WERI-Rb-1 (cell line): ENCODE measurements around the gene ADCY9.

ENCODE experiments used
- DNase-seq: peaks from one replicate; pipeline ENCODE4 v3.0.0-alpha.2; 2020
- H3K27ac ChIP-seq: fragments of 250-450 bp; sonication (Bioruptor Pico); 2 replicates; pipeline ENCODE4 v1.5.1; 2020; ENCODE audit warnings: mild to moderate bottlenecking, moderate library complexity
- H3K27me3 ChIP-seq: fragments of 250-450 bp; sonication (Bioruptor Pico); 2 replicates; pipeline ENCODE4 v1.5.1; 2021; ENCODE audit warnings: mild to moderate bottlenecking, low read depth, moderate library complexity; ENCODE audit not compliant: insufficient read depth, severe bottlenecking
- H3K36me3 ChIP-seq: fragments of 250-450 bp; sonication (Bioruptor Pico); 2 replicates; pipeline ENCODE4 v1.5.1; 2020; ENCODE audit warnings: mild to moderate bottlenecking, moderate library complexity
- H3K4me3 ChIP-seq: 2 replicates; pipeline ENCODE4 v1.5.1; 2011; ENCODE audit warnings: low read depth, mild to moderate bottlenecking, control low read depth, low read length
- H3K9me3 ChIP-seq: fragments of 250-450 bp; sonication (Bioruptor Pico); 2 replicates; pipeline ENCODE4 v1.5.1; 2021; ENCODE audit warnings: mild to moderate bottlenecking, moderate library complexity; ENCODE audit not compliant: severe bottlenecking
- TF ChIP-seq, protein P1 (sequence below): IDR thresholded peaks from 2 replicates; pipeline ENCODE4 v1.5.1; 2011; ENCODE audit warnings: low read depth, mild to moderate bottlenecking, control low read depth, inconsistent platforms, low read length

The ADCY9 gene

DNA sequence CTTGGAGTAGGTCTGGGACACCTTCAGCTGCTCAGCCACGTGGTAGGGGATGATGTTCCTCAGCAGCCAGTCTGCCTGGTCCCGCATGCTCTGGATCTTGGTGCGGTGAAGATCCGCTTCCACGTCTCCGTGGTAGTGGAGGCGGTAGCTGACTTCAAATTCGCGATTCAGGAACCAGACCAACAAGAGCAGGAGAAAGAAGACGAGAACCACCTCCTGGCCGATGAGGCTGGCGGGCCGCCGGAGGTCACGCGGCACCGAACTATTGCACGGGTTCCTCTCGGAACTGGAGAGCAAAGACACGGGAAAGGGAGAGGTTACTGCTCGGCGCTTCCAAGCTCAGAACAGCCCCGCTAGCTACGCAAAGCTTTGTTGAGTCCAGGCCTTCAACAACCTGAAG lies 149.6 kb downstream of the ADCY9 start:
- Histone ChIP-seq H3K27me3 (no peaks in the 10 kb centered on the region), H3K4me3 (no peak overlapping the region), H3K27ac (no peak overlapping the region), H3K36me3 (peaks cover 14% of the 10 kb centered on the region), H3K9me3 (no peaks in the 10 kb centered on the region)
- DNase-seq = no peak
- TF ChIP-seq, protein P1, sequence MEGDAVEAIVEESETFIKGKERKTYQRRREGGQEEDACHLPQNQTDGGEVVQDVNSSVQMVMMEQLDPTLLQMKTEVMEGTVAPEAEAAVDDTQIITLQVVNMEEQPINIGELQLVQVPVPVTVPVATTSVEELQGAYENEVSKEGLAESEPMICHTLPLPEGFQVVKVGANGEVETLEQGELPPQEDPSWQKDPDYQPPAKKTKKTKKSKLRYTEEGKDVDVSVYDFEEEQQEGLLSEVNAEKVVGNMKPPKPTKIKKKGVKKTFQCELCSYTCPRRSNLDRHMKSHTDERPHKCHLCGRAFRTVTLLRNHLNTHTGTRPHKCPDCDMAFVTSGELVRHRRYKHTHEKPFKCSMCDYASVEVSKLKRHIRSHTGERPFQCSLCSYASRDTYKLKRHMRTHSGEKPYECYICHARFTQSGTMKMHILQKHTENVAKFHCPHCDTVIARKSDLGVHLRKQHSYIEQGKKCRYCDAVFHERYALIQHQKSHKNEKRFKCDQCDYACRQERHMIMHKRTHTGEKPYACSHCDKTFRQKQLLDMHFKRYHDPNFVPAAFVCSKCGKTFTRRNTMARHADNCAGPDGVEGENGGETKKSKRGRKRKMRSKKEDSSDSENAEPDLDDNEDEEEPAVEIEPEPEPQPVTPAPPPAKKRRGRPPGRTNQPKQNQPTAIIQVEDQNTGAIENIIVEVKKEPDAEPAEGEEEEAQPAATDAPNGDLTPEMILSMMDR = no peak

DNA sequence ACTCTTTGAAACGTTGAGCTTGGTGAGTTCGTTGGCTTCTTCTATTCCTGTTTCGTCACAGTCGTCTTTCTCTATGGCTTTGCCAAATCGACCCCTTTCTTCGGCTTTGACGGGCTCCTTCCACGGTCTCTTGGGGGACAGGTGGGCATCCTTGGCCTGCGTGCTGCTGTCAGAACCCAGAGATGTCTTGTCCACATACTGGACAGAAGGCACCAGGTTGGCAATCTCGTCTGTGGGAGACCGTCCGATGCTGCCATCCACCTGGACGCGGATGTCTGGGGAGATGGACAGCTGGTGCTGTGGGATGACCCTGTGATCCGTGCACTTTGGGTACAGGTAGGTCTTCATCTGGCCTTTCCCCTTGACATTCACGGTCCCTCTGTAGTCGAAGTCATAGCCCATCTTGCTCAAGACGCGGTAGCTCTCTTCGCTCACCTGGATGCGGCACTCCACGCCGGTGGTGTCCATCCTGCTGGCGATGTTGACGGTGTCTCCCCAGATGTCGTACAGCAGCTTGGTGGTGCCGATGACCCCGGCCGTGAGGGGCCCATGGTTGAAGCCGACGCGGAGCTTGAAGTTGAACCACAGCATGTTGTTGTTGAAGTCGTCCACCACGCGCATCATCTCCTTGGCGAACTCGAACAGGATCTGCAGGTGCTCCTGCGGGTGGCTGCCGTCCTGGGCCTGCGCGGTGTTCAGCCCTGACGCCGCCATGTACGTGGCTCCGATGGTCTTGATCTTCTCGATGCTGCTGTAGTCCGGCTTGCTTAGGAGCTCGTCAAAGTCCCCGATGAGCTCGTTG lies 150.3 kb downstream of the ADCY9 start:
- H3K36me3 ChIP-seq = peaks cover 14% of the 10 kb centered on the region
- DNase-seq = no peak
- TF ChIP-seq, protein P1 = no peak
- H3K4me3 ChIP-seq = no peak overlapping the region
- H3K27ac ChIP-seq = no peak overlapping the region
- no peaks in the 10 kb centered on the region for H3K27me3 ChIP-seq
- no peaks in the 10 kb centered on the region for H3K9me3 ChIP-seq

DNA sequence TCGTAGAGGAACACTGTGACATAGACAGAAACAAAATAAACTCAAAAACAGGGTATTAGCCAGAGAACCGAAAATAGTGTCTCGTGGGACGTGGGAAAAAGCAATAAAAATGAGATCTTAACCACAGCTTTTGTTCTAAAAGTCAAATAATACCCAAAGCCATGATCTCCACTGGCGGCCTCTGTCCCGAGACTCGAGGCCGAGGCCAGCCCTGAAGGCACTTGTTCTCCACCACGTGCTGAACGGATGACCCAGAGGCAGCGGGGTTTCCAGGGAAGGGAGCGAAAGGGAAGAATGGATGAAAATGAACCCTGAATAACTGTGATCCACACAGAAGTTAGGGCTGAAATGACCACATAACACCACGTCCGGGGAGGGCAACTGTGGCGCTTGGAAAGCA lies 150.9 kb downstream of the ADCY9 start:
- no peak for DNase-seq
- no peak overlapping the region for H3K27ac ChIP-seq

DNA sequence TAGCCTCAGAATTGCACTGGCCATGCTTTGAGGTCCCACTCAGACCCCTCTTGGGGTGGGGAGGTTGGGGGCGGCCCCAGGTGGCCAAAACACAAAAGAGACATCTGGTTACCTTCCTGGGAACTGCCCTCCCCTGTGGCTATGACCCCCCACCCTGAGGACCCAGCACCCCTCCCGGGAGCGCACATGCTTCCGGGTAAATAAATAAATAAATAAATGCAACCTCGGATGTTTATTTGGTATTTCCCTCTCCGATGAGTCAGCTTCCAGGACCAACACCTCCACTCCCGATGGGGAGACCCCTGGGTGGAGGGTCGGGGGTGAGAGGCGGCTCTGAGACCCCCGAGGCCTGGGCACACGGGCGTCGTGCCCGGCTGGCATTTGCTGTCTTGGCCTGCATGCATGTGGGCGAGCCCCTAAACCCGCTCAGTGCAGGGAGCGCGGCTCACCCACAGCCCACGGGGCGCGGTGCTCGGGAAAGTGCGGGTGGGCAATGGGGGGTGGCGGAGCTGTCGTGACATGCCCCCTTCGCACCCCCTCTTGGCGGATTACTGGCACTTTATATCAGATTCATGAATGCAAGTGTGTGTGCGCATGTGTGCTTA lies 151.5 kb downstream of the ADCY9 start:
- no peaks in the 10 kb centered on the region for H3K27me3 ChIP-seq
- DNase-seq = no peak
- TF ChIP-seq, protein P1 = no peak

More for the DNA sequence above, 150.9 kb downstream of the ADCY9 start:
- no peak overlapping the region for H3K4me3 ChIP-seq
- H3K36me3 ChIP-seq = peaks cover 14% of the 10 kb centered on the region
- H3K9me3 ChIP-seq = no peaks in the 10 kb centered on the region
- no peaks in the 10 kb centered on the region for H3K27me3 ChIP-seq
- TF ChIP-seq, protein P1 = no peak

DNA sequence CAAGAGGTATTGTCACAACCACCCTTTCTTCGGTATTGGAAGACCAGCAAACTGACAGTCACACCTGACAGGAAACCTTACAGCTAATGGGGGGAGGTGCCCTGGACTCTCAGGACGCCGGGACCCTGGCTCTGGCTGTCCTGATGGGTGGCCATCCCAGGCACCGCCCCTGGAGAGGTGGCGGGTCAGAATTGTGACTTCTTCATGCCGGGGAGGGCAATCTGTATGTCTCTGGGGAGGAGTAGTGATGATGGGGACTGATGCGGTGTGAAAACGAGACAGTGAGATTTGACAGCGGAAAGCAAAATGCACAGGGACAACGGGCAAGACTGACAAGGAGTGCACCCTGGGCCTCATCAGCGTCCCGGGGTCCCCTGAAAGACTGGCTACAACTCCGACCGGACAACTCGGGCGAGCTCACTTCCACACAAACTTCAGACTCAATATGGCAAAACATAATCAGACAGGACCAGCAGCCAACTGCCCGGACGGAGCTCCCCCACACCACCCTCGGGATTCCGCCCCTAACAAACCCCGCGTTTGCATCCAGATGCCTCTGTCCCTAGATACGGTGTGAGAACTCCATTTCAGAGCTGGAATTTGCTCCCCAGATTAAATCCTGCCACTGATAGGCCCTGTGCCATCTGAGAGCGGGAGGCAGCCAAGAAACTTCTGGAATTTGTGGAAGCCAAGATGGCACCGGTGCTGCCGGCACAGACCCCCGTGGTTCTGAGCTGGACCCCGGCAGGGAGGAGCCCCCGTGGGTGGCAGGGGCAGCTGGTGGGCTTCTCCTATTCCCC lies 152.2 kb downstream of the ADCY9 start:
- H3K9me3 ChIP-seq = no peaks in the 10 kb centered on the region
- no peaks in the 10 kb centered on the region for H3K27me3 ChIP-seq
- no peak for DNase-seq
- no peak overlapping the region for H3K27ac ChIP-seq
- H3K36me3 ChIP-seq = peaks cover 14% of the 10 kb centered on the region
- no peak overlapping the region for H3K4me3 ChIP-seq
- TF ChIP-seq, protein P1 = no peak

More for the DNA sequence above, 151.5 kb downstream of the ADCY9 start:
- Histone ChIP-seq H3K27ac (no peak overlapping the region), H3K4me3 (no peak overlapping the region), H3K9me3 (no peaks in the 10 kb centered on the region), H3K36me3 (peaks cover 14% of the 10 kb centered on the region)
